Right lobe of liver (tissue), 6 donors: Measurements from ENCODE around the gene OR10H5. TPM values are rescaled to one million over a fixed set of nuclear protein-coding genes. Genes with fewer than 3 reads are reported as not detected.

Experiments
- ATAC-seq, 4 donors: fragments of 200-7000 bp; cut with Tn5 transposase; one replicate each; pipeline ENCODE4 v1.9.1; 2020; ENCODE audit warnings: mild to moderate bottlenecking in 4 of 4, moderate library complexity in 4 of 4
- DNase-seq, 3 donors: peaks; one replicate each; pipeline ENCODE4 v3.0.0-alpha.2; 2020
- H3K27ac ChIP-seq, 3 donors: fragments of 200-600 bp; one replicate each; pipeline ENCODE4 v1.8.0; 2022
- H3K27me3 ChIP-seq, 2 donors: fragments of 200-600 bp; one replicate each; pipeline ENCODE4 v1.8.0; 2022
- H3K36me3 ChIP-seq, 4 donors: fragments of 200-600 bp; sonication (generic) in 1 of 4; one replicate each; pipeline versions ENCODE4 v1.5.1 to v1.8.0; 2017 to 2022; ENCODE audit warnings: control low read depth in 1 of 4
- H3K4me1 ChIP-seq, 4 donors: fragments of 200-600 bp; sonication (generic) in 1 of 4; one replicate each; pipeline versions ENCODE4 v1.5.1 to v1.8.0; 2017 to 2022; ENCODE audit warnings: control low read depth in 1 of 4
- H3K4me3 ChIP-seq, 3 donors: fragments of 200-600 bp; one replicate each; pipeline ENCODE4 v1.8.0; 2022
- H3K9me3 ChIP-seq, 4 donors: fragments of 200-600 bp; sonication (generic) in 1 of 4; one replicate each; pipeline versions ENCODE4 v1.5.1 to v1.8.0; 2017 to 2022; ENCODE audit warnings: control low read depth in 1 of 4
- CTCF ChIP-seq, 4 donors: fragments of 200-600 bp in 3 of 4; fragments of 450-650 bp in 1 of 4; IDR thresholded peaks; one replicate each; pipeline versions ENCODE4 v1.5.1 to v1.8.0; 2016 to 2022; ENCODE audit warnings: antibody characterized with exemption in 4 of 4, mild to moderate bottlenecking in 2 of 4
- POLR2A ChIP-seq: fragments of 450-650 bp; IDR thresholded peaks from one replicate; pipeline ENCODE4 v1.6.1; 2017; ENCODE audit warnings: antibody characterized with exemption, mild to moderate bottlenecking
- WGBS: methylation state at CpG from one replicate; pipeline ENCODE4 v1.1.6; 2018; ENCODE audit warnings: low coverage, low lambda C conversion rate; ENCODE audit not compliant: insufficient coverage; ENCODE audit errors: missing lambda C conversion rate; 5-methylcytosine and 5-hydroxymethylcytosine counted together
- intact Hi-C, 2 donors: fragments of 100-400 bp; cut with DNase I; formaldehyde crosslinking; loops; one replicate each; pipeline versions ENCODE4 v1.11.2 to v1.14.1; 2022
- total RNA-seq, 6 experiments: library from RNA; depleted of rRNA in 2 of 6; stranded (reverse); fragments of >200 nt in 2 of 6; fragmentation: NEBNext Ultra II Directional in 3 of 6; extraction: Animal tissue kit (Norgen Biotek cat#: 25700) in 3 of 6; gene quantifications; one replicate each; pipeline versions ENCODE4 v1.1.0 to v1.2.4, GENCODE V29; 2016 to 2023
- donor health status: DM: no; HTN: yes; CAD: no.
- donor health status: DM: no; HTN: no; CAD: no.
- donor health status: DM: no; HTN: no; CAD: no.
- donor health status: DM: no; HTN: yes; CAD: no.
- donor health status: DM: no; HTN: yes; CAD: no.

Gene OR10H5
- total RNA-seq, 6 experiments from 2014 or later: not detected

- Histone ChIP-seq H3K27me3 (no peaks in the 10 kb centered on the region), H3K4me1 (no peaks in the 10 kb centered on the region), H3K36me3 (no peaks in the 10 kb centered on the region), H3K4me3 (no peak overlapping the region), H3K9me3 (no peaks in the 10 kb centered on the region), H3K27ac (no peak overlapping the region)
- TF ChIP-seq POLR2A: no peak
- no peak for TF ChIP-seq CTCF (IDR thresholded peaks at IDR 0.05)
- ATAC-seq: no peak
- DNase-seq: no peak
- WGBS: 28% methylated on average over 4 of the region's 7 CpGs
- intact Hi-C loops: loop anchor here in 1 of 2 donors (5.0 kb wide), 1 partner anchor 197 kb away; the partner anchor contains the start of gene CYP4F8
Observed at GRCh38 chr19:15813916-15814315, 26.5 kb downstream of the OR10H5 start.

DNA sequence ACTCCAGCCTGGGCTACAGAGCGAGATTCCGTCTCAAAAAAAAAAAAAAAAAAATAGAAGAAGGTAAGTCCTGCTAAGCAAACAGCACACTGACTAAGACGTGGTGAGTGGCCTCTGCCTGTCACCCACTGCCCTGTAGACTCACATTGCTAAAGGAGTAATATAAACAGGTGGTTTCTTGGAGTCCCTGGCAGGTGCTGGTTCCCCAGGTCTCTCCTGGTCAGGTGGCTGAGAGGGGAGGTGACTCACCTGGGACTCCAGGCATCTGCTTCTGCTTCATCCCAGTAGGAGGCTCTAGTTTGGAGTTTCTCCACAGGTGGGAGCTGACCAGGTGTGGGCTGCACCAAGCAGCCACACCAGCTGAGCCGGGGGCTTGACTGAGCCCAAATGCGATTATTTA lies 27.8 kb downstream of the OR10H5 start, which contains the start of gene OR10H1:
Gene OR10H1, minus strand, starts transcription at position 359 of the 400 bp plus-strand sequence. CDS start 7,627 bp downstream, outside the sequence.
- no peaks in the 10 kb centered on the region for H3K4me1 ChIP-seq
- WGBS: 0% methylated on average over 1 of the region's 5 CpGs
- no peaks in the 10 kb centered on the region for H3K9me3 ChIP-seq
- intact Hi-C loops: no loop called here
- H3K4me3 ChIP-seq: no peak within 1 kb of the TSS
- H3K27ac ChIP-seq: no peak within 1 kb of the TSS
- TF ChIP-seq CTCF (IDR thresholded peaks at IDR 0.05) (no peak), POLR2A (no peak)
- no peaks in the 10 kb centered on the region for H3K36me3 ChIP-seq
- no peak for DNase-seq
- no peak for ATAC-seq
- H3K27me3 ChIP-seq: no peaks in the 10 kb centered on the region

GRCh38 chr19:15820646-15821045 lies 33.2 kb downstream of the OR10H5 start:
- Histone ChIP-seq H3K4me3 (no peak overlapping the region), H3K27ac (no peak overlapping the region), H3K9me3 (no peaks in the 10 kb centered on the region), H3K36me3 (no peaks in the 10 kb centered on the region), H3K4me1 (no peaks in the 10 kb centered on the region), H3K27me3 (no peaks in the 10 kb centered on the region)
- DNase-seq (no peak), ATAC-seq (no peak)
- intact Hi-C loops: no loop called here
- TF ChIP-seq POLR2A (no peak), CTCF (IDR thresholded peaks at IDR 0.05) (no peak)
- WGBS: 88% methylated on average over 4 of the region's 8 CpGs

GRCh38 chr19:15825753-15826152 lies 38.3 kb downstream of the OR10H5 start:
- WGBS: 80% methylated on average over 1 of the region's 1 CpG
- intact Hi-C loops: no loop called here

More at GRCh38 chr19:15825753-15826152, 38.3 kb downstream of the OR10H5 start:
- no peaks in the 10 kb centered on the region for H3K27me3 ChIP-seq
- no peaks in the 10 kb centered on the region for H3K4me1 ChIP-seq
- no peaks in the 10 kb centered on the region for H3K9me3 ChIP-seq
- ATAC-seq (no peak), DNase-seq (no peak)
- no peak overlapping the region for H3K4me3 ChIP-seq
- H3K27ac ChIP-seq: no peak overlapping the region
- TF ChIP-seq POLR2A (no peak), CTCF (IDR thresholded peaks at IDR 0.05) (no peak)
- no peaks in the 10 kb centered on the region for H3K36me3 ChIP-seq
